ENCODE data around the gene MAPK7.

MAPK7 gene

GRCh38 chr17:19357351-19357750 is 20.9 kb upstream of the MAPK7 start:
- H3K4me3 ChIP-seq (ENCODE audit: low read depth, low read length): no peak overlapping the region
- in situ Hi-C loops (cut with HindIII; ENCODE audit: low sequenced_read_pairs): no loop called here
- no peak for DNase-seq (ENCODE audit: low read depth, low spot score)
- TF ChIP-seq CTCF (IDR thresholded peaks at IDR 0.05; ENCODE audit: low read depth, low read length): no peak

- in situ Hi-C loops (cut with HindIII; ENCODE audit: low sequenced_read_pairs): no loop called here
- H3K4me3 ChIP-seq (ENCODE audit: low read depth, low read length): no peak overlapping the region
- no peak for TF ChIP-seq CTCF (IDR thresholded peaks at IDR 0.05; ENCODE audit: low read depth, low read length)
- DNase-seq (ENCODE audit: low read depth, low spot score): no peak
These were observed 20.5 kb upstream of the MAPK7 start for GRCh38 chr17:19357761-19358160.

GRCh38 chr17:19359151-19359550 is 19.1 kb upstream of the MAPK7 start:
- TF ChIP-seq CTCF (IDR thresholded peaks at IDR 0.05; ENCODE audit: low read depth, low read length): no peak
- no peak for DNase-seq (ENCODE audit: low read depth, low spot score)
- in situ Hi-C loops (cut with HindIII; ENCODE audit: low sequenced_read_pairs): no loop called here
- no peak overlapping the region for H3K4me3 ChIP-seq (ENCODE audit: low read depth, low read length)

- no peak overlapping the region for H3K4me3 ChIP-seq (ENCODE audit: low read depth, low read length)
- no peak for DNase-seq (ENCODE audit: low read depth, low spot score)
- in situ Hi-C loops (cut with HindIII; ENCODE audit: low sequenced_read_pairs): no loop called here
- TF ChIP-seq CTCF (IDR thresholded peaks at IDR 0.05; ENCODE audit: low read depth, low read length): no peak
These were observed 18.4 kb upstream of the MAPK7 start for GRCh38 chr17:19359856-19360255.

- DNase-seq (ENCODE audit: low read depth, low spot score): no peak
- no peak overlapping the region for H3K4me3 ChIP-seq (ENCODE audit: low read depth, low read length)
- in situ Hi-C loops (cut with HindIII; ENCODE audit: low sequenced_read_pairs): no loop called here
- TF ChIP-seq CTCF (IDR thresholded peaks at IDR 0.05; ENCODE audit: low read depth, low read length): no peak
These were observed 17.5 kb upstream of the MAPK7 start for GRCh38 chr17:19360772-19361171.

- no peak for TF ChIP-seq CTCF (IDR thresholded peaks at IDR 0.05; ENCODE audit: low read depth, low read length)
- in situ Hi-C loops (cut with HindIII; ENCODE audit: low sequenced_read_pairs): no loop called here
- no peak for DNase-seq (ENCODE audit: low read depth, low spot score)
- no peak overlapping the region for H3K4me3 ChIP-seq (ENCODE audit: low read depth, low read length)
These were observed 17.0 kb upstream of the MAPK7 start for GRCh38 chr17:19361326-19361725.

GRCh38 chr17:19361944-19362276 is 16.4 kb upstream of the MAPK7 start:
- peak overlapping the region; percentile 67 for H3K4me3 ChIP-seq (ENCODE audit: low read depth, low read length)
- no peak for DNase-seq (ENCODE audit: low read depth, low spot score)
- no peak for TF ChIP-seq CTCF (IDR thresholded peaks at IDR 0.05; ENCODE audit: low read depth, low read length)
- in situ Hi-C loops (cut with HindIII; ENCODE audit: low sequenced_read_pairs): no loop called here
